ENCODE data around the gene PTPRS.

DNA sequence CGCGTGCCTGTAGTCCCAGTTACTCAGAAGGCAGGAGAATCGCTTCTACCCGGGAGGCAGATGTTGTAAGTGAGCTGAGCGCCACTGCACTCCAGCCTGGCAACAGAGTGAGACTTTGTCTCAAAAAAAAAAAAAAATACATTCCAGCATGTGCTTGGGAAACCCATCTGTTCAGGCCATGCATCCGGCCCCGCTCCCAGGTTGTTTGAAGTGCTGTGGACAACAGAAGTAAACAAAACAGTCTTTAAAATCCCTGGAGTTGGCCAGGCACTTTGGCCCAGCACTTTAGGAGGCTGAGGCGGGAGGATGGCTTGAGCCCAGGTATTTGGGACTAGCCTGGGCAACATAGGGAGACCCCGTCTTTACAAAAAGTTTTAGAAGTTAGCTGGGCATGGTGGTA, 3.2 kb upstream of the PTPRS start:
- TF ChIP-seq GABPA (IDR thresholded peaks at IDR 0.05; ENCODE audit: borderline replicate concordance, insufficient read depth, low read length) (no peak), SP2 (IDR thresholded peaks at IDR 0.05; ENCODE audit: low read length) (no peak), EP300 (IDR thresholded peaks at IDR 0.05; ENCODE audit: borderline replicate concordance in 1 of 2, low read depth in 2 of 2, low read length in 2 of 2) (no peak)
- TF ChIP-seq, protein P1, sequence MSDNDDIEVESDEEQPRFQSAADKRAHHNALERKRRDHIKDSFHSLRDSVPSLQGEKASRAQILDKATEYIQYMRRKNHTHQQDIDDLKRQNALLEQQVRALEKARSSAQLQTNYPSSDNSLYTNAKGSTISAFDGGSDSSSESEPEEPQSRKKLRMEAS (IDR thresholded peaks at IDR 0.05): no peak

Data from H1 (cell line).